Caco-2 (cell line): ENCODE results near the gene GSK3A. TPM values are rescaled to one million over a fixed set of nuclear protein-coding genes. Genes with fewer than 3 reads are reported as not detected.

Source experiments
- BruUV-seq: library from RNA; stranded (reverse); fragments of 400-500 nt; replicated peaks from 2 replicates; lab custom pipeline; 2021; lab: Mats Ljungman, UMichigan
- CTCF ChIA-PET: fragments of 300-600 bp; sonication (Branson Sonifier 250); formaldehyde crosslinking; loops from one replicate; lab custom pipeline; 2022; ENCODE audit warnings: antibody characterized with exemption; lab: Charles Lee
- POLR2A ChIA-PET: fragments of 300-600 bp; sonication (Branson Sonifier 250); formaldehyde crosslinking; loops from one replicate; lab custom pipeline; 2022; ENCODE audit warnings: antibody characterized with exemption; lab: Charles Lee
- DNase-seq, 2 experiments: peaks; one replicate each; pipeline versions ENCODE4 v3.0.0 to v3.0.0-alpha.2; 2020 to 2022
- H3K27me3 ChIP-seq: replicated peaks from 2 replicates; pipeline ENCODE4 v1.6.0; 2011; ENCODE audit warnings: low read length; ENCODE audit not compliant: control insufficient read depth, insufficient read depth
- H3K36me3 ChIP-seq: 2 replicates; pipeline ENCODE4 v1.5.1; 2011; ENCODE audit warnings: low read length; ENCODE audit not compliant: control insufficient read depth, insufficient read depth
- H3K4me1 ChIP-seq: fragments of 250-450 bp; sonication (Bioruptor Pico); 2 replicates; pipeline ENCODE4 v1.5.1; 2020; ENCODE audit warnings: mild to moderate bottlenecking
- H3K4me3 ChIP-seq: 2 replicates; pipeline ENCODE4 v1.5.1; 2011; ENCODE audit warnings: low read depth, mild to moderate bottlenecking, control low read depth, low read length
- H3K9me3 ChIP-seq: fragments of 250-450 bp; sonication (Bioruptor Pico); 2 replicates; pipeline ENCODE4 v1.5.1; 2020; ENCODE audit warnings: mild to moderate bottlenecking, moderate library complexity
- H3K27ac Mint-ChIP-seq: one replicate; pipeline ENCODE4 v1.8.0; 2022; ENCODE audit warnings: mixed read lengths; ENCODE audit not compliant: unreplicated experiment
- H3K27me3 Mint-ChIP-seq: one replicate; pipeline ENCODE4 v1.8.0; 2022; ENCODE audit warnings: mixed read lengths; ENCODE audit not compliant: insufficient read depth, unreplicated experiment
- H3K36me3 Mint-ChIP-seq: one replicate; pipeline ENCODE4 v1.8.0; 2022; ENCODE audit warnings: mild to moderate bottlenecking, mixed read lengths; ENCODE audit not compliant: insufficient read depth, unreplicated experiment
- H3K4me1 Mint-ChIP-seq: one replicate; pipeline ENCODE4 v1.8.0; 2022; ENCODE audit warnings: low read depth, mixed read lengths; ENCODE audit not compliant: unreplicated experiment
- H3K4me3 Mint-ChIP-seq: one replicate; pipeline ENCODE4 v1.8.0; 2022; ENCODE audit warnings: mild to moderate bottlenecking, moderate library complexity, mixed read lengths; ENCODE audit not compliant: unreplicated experiment
- H3K9me3 Mint-ChIP-seq: one replicate; pipeline ENCODE4 v1.8.0; 2022; ENCODE audit warnings: mixed read lengths; ENCODE audit not compliant: unreplicated experiment
- intact Hi-C: fragments of 100-400 bp; cut with micrococcal nuclease; formaldehyde crosslinking; loops from one replicate; pipeline ENCODE4 v1.10.0; 2022; ENCODE audit not compliant: unreplicated experiment
- total RNA-seq: library from RNA; stranded (reverse); gene quantifications from 2 replicates; pipeline ENCODE4 v1.2.3, GENCODE V29; 2022
- TF ChIP-seq, protein P1 (sequence below), 2 experiments: fragments of 200-600 bp in 1 of 2; IDR thresholded peaks; 1 replicate in 1 of 2; 2 replicates in 1 of 2; pipeline versions ENCODE4 v1.5.1 to v1.8.0; 2011 to 2022; ENCODE audit warnings: antibody characterized with exemption in 1 of 2, control low read depth in 1 of 2, inconsistent platforms in 1 of 2, low read depth in 1 of 2, low read length in 1 of 2, mild to moderate bottlenecking in 1 of 2, moderate library complexity in 1 of 2; ENCODE audit not compliant: insufficient read depth in 1 of 2, severe bottlenecking in 1 of 2, unreplicated experiment in 1 of 2

GSK3A gene
- total RNA-seq, 1 experiment from 2014 or later, result 59.6 TPM

DNA sequence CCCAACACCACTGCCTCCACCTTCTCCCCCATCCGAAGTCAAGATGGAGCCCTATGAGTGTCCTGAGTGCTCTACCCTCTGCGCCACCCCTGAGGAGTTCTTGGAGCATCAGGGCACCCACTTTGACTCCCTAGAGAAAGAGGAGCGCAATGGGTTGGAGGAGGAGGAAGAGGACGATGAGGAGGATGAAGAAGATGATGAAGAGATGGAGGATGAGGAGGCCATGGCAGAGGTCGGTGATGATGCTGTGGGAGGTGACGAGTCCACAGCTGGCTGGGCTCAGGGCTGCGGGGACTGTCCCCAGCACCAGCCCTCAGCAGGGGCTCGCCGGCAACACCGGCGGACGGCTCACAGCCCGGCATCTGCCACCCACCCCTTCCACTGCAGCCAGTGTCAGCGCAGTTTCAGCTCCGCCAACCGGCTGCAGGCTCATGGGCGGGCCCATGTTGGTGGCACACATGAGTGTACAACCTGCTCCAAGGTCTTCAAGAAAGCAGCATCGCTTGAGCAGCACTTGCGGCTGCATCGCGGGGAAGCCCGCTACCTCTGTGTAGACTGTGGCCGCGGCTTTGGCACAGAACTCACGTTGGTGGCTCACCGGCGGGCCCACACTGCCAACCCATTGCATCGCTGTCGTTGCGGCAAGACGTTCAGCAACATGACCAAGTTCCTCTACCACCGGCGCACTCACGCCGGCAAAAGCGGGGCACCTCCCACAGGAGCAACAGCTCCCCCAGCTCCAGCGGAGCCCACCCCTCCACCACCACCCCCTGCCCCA, 17.3 kb downstream of the GSK3A start:
- no peak overlapping the region for H3K4me3 Mint-ChIP-seq
- H3K36me3 Mint-ChIP-seq, result peaks cover 63% of the 10 kb centered on the region
- intact Hi-C loops, result no loop called here
- Histone ChIP-seq H3K27me3 (no peaks in the 10 kb centered on the region), H3K4me3 (no peak overlapping the region), H3K36me3 (peaks cover 6% of the 10 kb centered on the region), H3K4me1 (no peaks in the 10 kb centered on the region), H3K9me3 (no peaks in the 10 kb centered on the region)
- H3K27ac Mint-ChIP-seq, result no peak overlapping the region
- H3K27me3 Mint-ChIP-seq, result no peaks in the 10 kb centered on the region
- ChIA-PET POLR2A (no interaction called here), CTCF (no interaction called here)
- peaks cover 11% of the 10 kb centered on the region for H3K4me1 Mint-ChIP-seq
- H3K9me3 Mint-ChIP-seq, result no peaks in the 10 kb centered on the region
- no TSS peak for BruUV-seq
- no peak for DNase-seq
- TF ChIP-seq, protein P1, sequence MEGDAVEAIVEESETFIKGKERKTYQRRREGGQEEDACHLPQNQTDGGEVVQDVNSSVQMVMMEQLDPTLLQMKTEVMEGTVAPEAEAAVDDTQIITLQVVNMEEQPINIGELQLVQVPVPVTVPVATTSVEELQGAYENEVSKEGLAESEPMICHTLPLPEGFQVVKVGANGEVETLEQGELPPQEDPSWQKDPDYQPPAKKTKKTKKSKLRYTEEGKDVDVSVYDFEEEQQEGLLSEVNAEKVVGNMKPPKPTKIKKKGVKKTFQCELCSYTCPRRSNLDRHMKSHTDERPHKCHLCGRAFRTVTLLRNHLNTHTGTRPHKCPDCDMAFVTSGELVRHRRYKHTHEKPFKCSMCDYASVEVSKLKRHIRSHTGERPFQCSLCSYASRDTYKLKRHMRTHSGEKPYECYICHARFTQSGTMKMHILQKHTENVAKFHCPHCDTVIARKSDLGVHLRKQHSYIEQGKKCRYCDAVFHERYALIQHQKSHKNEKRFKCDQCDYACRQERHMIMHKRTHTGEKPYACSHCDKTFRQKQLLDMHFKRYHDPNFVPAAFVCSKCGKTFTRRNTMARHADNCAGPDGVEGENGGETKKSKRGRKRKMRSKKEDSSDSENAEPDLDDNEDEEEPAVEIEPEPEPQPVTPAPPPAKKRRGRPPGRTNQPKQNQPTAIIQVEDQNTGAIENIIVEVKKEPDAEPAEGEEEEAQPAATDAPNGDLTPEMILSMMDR (IDR thresholded peaks at IDR 0.05; ENCODE audit: insufficient read depth in 1 of 2, low read depth in 1 of 2, low read length in 1 of 2, severe bottlenecking in 1 of 2, unreplicated experiment in 1 of 2), result no peak

DNA sequence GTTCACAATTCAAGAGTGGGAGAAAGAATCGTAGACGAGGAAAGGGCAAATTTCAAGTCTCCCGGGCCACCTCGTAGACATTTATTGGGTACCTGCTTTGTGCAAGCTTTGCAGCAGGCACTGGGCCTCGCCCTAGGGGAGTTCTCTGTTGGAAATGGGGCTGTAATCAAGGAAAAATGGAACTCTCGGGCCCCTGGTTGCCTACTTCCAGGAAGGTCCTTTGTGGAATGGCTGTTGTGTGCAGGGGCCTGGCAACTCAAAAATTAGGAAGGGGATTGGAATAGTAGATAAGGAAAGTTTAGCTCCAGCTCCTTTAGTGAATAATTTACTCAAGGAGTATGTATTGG, 21.7 kb downstream of the GSK3A start:
- Mint-ChIP-seq H3K4me3 (peak overlapping the region; percentile 93), H3K27me3 (no peaks in the 10 kb centered on the region), H3K9me3 (no peaks in the 10 kb centered on the region), H3K27ac (peak overlapping the region; percentile 94), H3K4me1 (peaks cover 21% of the 10 kb centered on the region), H3K36me3 (peaks cover 41% of the 10 kb centered on the region)
- Histone ChIP-seq H3K9me3 (no peaks in the 10 kb centered on the region), H3K36me3 (peaks cover 5% of the 10 kb centered on the region), H3K27me3 (no peaks in the 10 kb centered on the region), H3K4me3 (peak overlapping the region; percentile 79), H3K4me1 (peaks cover 23% of the 10 kb centered on the region)
- ChIA-PET POLR2A (interaction anchor here (0.8 to 1.8 kb wide), 2 partner anchors 23 to 144 kb away, joined by 4 to 12 read pairs; partner anchors contain the start of gene ZNF574), CTCF (no interaction called here)
- DNase-seq, result no peak
- TF ChIP-seq, protein P1 (IDR thresholded peaks at IDR 0.05; ENCODE audit: insufficient read depth in 1 of 2, low read depth in 1 of 2, low read length in 1 of 2, severe bottlenecking in 1 of 2, unreplicated experiment in 1 of 2), result no peak
- intact Hi-C loops, result loop anchor here (1.0 kb wide), 3 partner anchors 22 to 48 kb away; partner anchors contain the start of genes ERF and GSK3A
- BruUV-seq, result no TSS peak

DNA sequence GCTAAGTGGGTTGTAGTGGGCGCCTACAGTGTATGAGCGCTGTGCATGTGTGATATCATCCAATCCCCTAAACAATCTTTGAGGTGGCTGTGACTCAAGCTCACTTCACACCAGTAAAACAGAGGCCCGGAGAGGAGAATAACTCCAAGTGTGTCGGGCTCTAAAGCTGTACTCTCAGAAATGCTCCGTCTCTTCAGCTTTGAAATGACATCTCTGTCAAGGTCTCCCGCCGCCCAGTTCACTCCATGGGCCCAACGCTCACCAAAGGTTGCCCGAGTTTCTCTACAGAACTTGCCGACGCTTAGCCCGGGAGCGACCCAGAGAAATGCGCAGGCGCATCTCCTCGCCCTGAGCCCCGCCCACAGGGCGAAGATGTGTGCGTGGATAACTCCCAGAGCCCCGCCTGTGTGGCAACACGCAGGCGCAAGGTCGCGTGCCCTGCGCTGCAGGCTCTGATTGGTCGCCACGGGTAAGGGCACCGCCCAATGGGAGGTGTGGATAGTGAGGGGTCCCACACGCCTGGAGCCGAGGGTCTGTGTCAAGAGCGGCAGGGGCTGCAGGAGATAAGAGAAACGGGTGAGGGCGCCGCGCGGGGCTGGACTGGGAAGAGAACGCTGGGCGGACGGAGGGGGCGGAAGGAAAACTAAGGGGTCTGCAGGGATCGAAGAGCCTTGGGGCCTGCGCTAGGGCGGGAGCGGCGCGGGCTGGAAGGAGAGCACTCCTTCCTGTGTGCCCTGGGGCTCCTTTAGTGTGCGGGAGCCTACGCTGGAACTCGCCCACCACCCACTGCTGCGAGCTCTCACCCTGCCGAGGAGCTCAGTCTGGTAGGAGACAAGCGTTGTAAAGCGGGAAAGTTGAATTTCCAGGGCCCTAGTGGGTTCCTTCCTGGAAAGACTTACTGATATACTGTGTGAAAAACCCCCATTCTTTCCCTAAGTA, 22.3 kb downstream of the GSK3A start, which contains the start of gene ZNF526:
Gene ZNF526 (plus strand): TSS at position 501 of the 939 bp plus-strand sequence. CDS start 4,092 bp downstream, outside the sequence.
- Histone ChIP-seq H3K4me3 (peak within 1 kb of the TSS; percentile 79), H3K27me3 (no peaks in the 10 kb centered on the region), H3K36me3 (peaks cover 5% of the 10 kb centered on the region), H3K4me1 (peaks cover 25% of the 10 kb centered on the region), H3K9me3 (no peaks in the 10 kb centered on the region)
- peak; percentile 99 for DNase-seq
- ChIA-PET POLR2A (interaction anchor here (1.8 kb wide), 1 partner anchor 23 kb away, joined by 12 read pairs; no protein-coding TSS in a partner anchor), CTCF (interaction anchor here (0.6 kb wide), 2 partner anchors 160 to 222 kb away, joined by 3 to 6 read pairs; no protein-coding TSS in a partner anchor)
- Mint-ChIP-seq H3K27ac (peak within 1 kb of the TSS; percentile 94), H3K27me3 (no peaks in the 10 kb centered on the region), H3K4me3 (peak within 1 kb of the TSS; percentile 93), H3K4me1 (peaks cover 22% of the 10 kb centered on the region), H3K9me3 (no peaks in the 10 kb centered on the region), H3K36me3 (peaks cover 47% of the 10 kb centered on the region)
- TSS peak; percentile 92 for BruUV-seq
- TF ChIP-seq, protein P1 (IDR thresholded peaks at IDR 0.05; ENCODE audit: insufficient read depth in 1 of 2, low read depth in 1 of 2, low read length in 1 of 2, severe bottlenecking in 1 of 2, unreplicated experiment in 1 of 2), result peak in 1 of 2 experiments; percentile 2
- intact Hi-C loops, result loop anchor here (1.0 kb wide), 3 partner anchors 22 to 48 kb away; partner anchors contain the start of genes ERF and GSK3A
